Activated naive CD8-positive, alpha-beta T cell treated with anti-CD3 and anti-CD28 coated beads, Interleukin-2, amount 50 U/mL, for 24 hours (primary cell): Measurements from ENCODE around the gene KCNA2.

ENCODE experiments used
- ATAC-seq: fragments of 150-1000 bp; cut with Tn5 transposase; one replicate; pipeline ENCODE4 v1.10.0; 2021
- DNase-seq: peaks from one replicate; pipeline ENCODE4 v3.0.0; 2021
- H3K27ac Mint-ChIP-seq: one replicate; pipeline ENCODE4 v1.8.0; 2021; ENCODE audit warnings: mild to moderate bottlenecking, mixed read lengths
- H3K27me3 Mint-ChIP-seq: one replicate; pipeline ENCODE4 v1.8.0; 2021; ENCODE audit warnings: mixed read lengths
- H3K36me3 Mint-ChIP-seq: one replicate; pipeline ENCODE4 v1.8.0; 2021; ENCODE audit warnings: low read depth, mixed read lengths
- H3K4me1 Mint-ChIP-seq: one replicate; pipeline ENCODE4 v1.8.0; 2021; ENCODE audit warnings: mixed read lengths
- H3K4me3 Mint-ChIP-seq: one replicate; pipeline ENCODE4 v1.8.0; 2021; ENCODE audit warnings: mild to moderate bottlenecking, moderate library complexity, mixed read lengths
- H3K9me3 Mint-ChIP-seq: one replicate; pipeline ENCODE4 v1.8.0; 2021; ENCODE audit warnings: mixed read lengths

Gene KCNA2

GRCh38 chr1:110579460-110579859, 26.7 kb downstream of the KCNA2 start:
- no peak overlapping the region for H3K4me3 Mint-ChIP-seq

GRCh38 chr1:110576441-110576840, 29.7 kb downstream of the KCNA2 start:
- ATAC-seq (no peak), DNase-seq (no peak)
- H3K27me3 Mint-ChIP-seq, result peaks cover 14% of the 10 kb centered on the region
- no peak overlapping the region for H3K27ac Mint-ChIP-seq
- no peaks in the 10 kb centered on the region for H3K9me3 Mint-ChIP-seq
- no peak overlapping the region for H3K4me3 Mint-ChIP-seq
- no peaks in the 10 kb centered on the region for H3K36me3 Mint-ChIP-seq
- H3K4me1 Mint-ChIP-seq, result no peaks in the 10 kb centered on the region

More at GRCh38 chr1:110579460-110579859, 26.7 kb downstream of the KCNA2 start:
- Mint-ChIP-seq H3K9me3 (no peaks in the 10 kb centered on the region), H3K36me3 (no peaks in the 10 kb centered on the region), H3K27me3 (peaks cover 12% of the 10 kb centered on the region), H3K27ac (no peak overlapping the region), H3K4me1 (no peaks in the 10 kb centered on the region)
- ATAC-seq (no peak), DNase-seq (no peak)

- ATAC-seq (no peak), DNase-seq (no peak)
- Mint-ChIP-seq H3K4me1 (no peaks in the 10 kb centered on the region), H3K27ac (no peak overlapping the region), H3K27me3 (peaks cover 18% of the 10 kb centered on the region), H3K36me3 (no peaks in the 10 kb centered on the region), H3K9me3 (no peaks in the 10 kb centered on the region), H3K4me3 (no peak overlapping the region)
These were observed 32.8 kb downstream of the KCNA2 start for GRCh38 chr1:110573314-110573713.

GRCh38 chr1:110572751-110573150, 33.4 kb downstream of the KCNA2 start:
- no peak for DNase-seq
- Mint-ChIP-seq H3K4me3 (no peak overlapping the region), H3K27ac (no peak overlapping the region), H3K9me3 (no peaks in the 10 kb centered on the region), H3K36me3 (no peaks in the 10 kb centered on the region), H3K27me3 (peaks cover 18% of the 10 kb centered on the region), H3K4me1 (no peaks in the 10 kb centered on the region)
- ATAC-seq, result no peak

- ATAC-seq, result no peak
- no peaks in the 10 kb centered on the region for H3K9me3 Mint-ChIP-seq
- H3K27me3 Mint-ChIP-seq, result peaks cover 23% of the 10 kb centered on the region
- H3K4me1 Mint-ChIP-seq, result no peaks in the 10 kb centered on the region
- H3K27ac Mint-ChIP-seq, result no peak overlapping the region
- DNase-seq, result no peak
- no peaks in the 10 kb centered on the region for H3K36me3 Mint-ChIP-seq
- H3K4me3 Mint-ChIP-seq, result no peak overlapping the region
These were observed 35.3 kb downstream of the KCNA2 start for GRCh38 chr1:110570901-110571300.

- DNase-seq, result no peak
- H3K27ac Mint-ChIP-seq, result no peak overlapping the region
- no peak overlapping the region for H3K4me3 Mint-ChIP-seq
- H3K9me3 Mint-ChIP-seq, result no peaks in the 10 kb centered on the region
- peaks cover 24% of the 10 kb centered on the region for H3K27me3 Mint-ChIP-seq
- ATAC-seq, result no peak
- H3K36me3 Mint-ChIP-seq, result no peaks in the 10 kb centered on the region
- H3K4me1 Mint-ChIP-seq, result no peaks in the 10 kb centered on the region
These were observed 35.9 kb downstream of the KCNA2 start for GRCh38 chr1:110570307-110570706.

GRCh38 chr1:110566836-110567235, 39.3 kb downstream of the KCNA2 start:
- Mint-ChIP-seq H3K36me3 (no peaks in the 10 kb centered on the region), H3K4me3 (no peak overlapping the region), H3K4me1 (no peaks in the 10 kb centered on the region), H3K27me3 (peaks cover 26% of the 10 kb centered on the region), H3K27ac (no peak overlapping the region), H3K9me3 (no peaks in the 10 kb centered on the region)
- ATAC-seq (no peak), DNase-seq (no peak)

GRCh38 chr1:110565565-110565964, 40.6 kb downstream of the KCNA2 start:
- no peaks in the 10 kb centered on the region for H3K4me1 Mint-ChIP-seq
- H3K9me3 Mint-ChIP-seq, result no peaks in the 10 kb centered on the region
- no peak overlapping the region for H3K4me3 Mint-ChIP-seq

GRCh38 chr1:110563089-110563488, 43.1 kb downstream of the KCNA2 start:
- H3K27ac Mint-ChIP-seq, result no peak overlapping the region
- DNase-seq (no peak), ATAC-seq (no peak)
- H3K36me3 Mint-ChIP-seq, result no peaks in the 10 kb centered on the region
- H3K9me3 Mint-ChIP-seq, result no peaks in the 10 kb centered on the region
- no peaks in the 10 kb centered on the region for H3K4me1 Mint-ChIP-seq
- no peak overlapping the region for H3K4me3 Mint-ChIP-seq
- H3K27me3 Mint-ChIP-seq, result peaks cover 18% of the 10 kb centered on the region

More at GRCh38 chr1:110565565-110565964, 40.6 kb downstream of the KCNA2 start:
- Mint-ChIP-seq H3K36me3 (no peaks in the 10 kb centered on the region), H3K27ac (no peak overlapping the region), H3K27me3 (peaks cover 18% of the 10 kb centered on the region)
- DNase-seq, result no peak
- no peak for ATAC-seq

GRCh38 chr1:110561596-110561995, 44.6 kb downstream of the KCNA2 start:
- no peak overlapping the region for H3K27ac Mint-ChIP-seq
- DNase-seq (no peak), ATAC-seq (no peak)
- no peaks in the 10 kb centered on the region for H3K36me3 Mint-ChIP-seq
- H3K4me1 Mint-ChIP-seq, result no peaks in the 10 kb centered on the region
- H3K27me3 Mint-ChIP-seq, result peaks cover 30% of the 10 kb centered on the region
- no peaks in the 10 kb centered on the region for H3K9me3 Mint-ChIP-seq
- no peak overlapping the region for H3K4me3 Mint-ChIP-seq

GRCh38 chr1:110559157-110559556, 47.0 kb downstream of the KCNA2 start:
- Mint-ChIP-seq H3K4me3 (no peak overlapping the region), H3K36me3 (no peaks in the 10 kb centered on the region), H3K9me3 (no peaks in the 10 kb centered on the region), H3K27ac (no peak overlapping the region), H3K27me3 (peaks cover 38% of the 10 kb centered on the region), H3K4me1 (peaks cover 2% of the 10 kb centered on the region)
- no peak for DNase-seq
- no peak for ATAC-seq

- DNase-seq (no peak), ATAC-seq (no peak)
- H3K27me3 Mint-ChIP-seq, result peaks cover 46% of the 10 kb centered on the region
- H3K27ac Mint-ChIP-seq, result no peak overlapping the region
- no peak overlapping the region for H3K4me3 Mint-ChIP-seq
- peaks cover 2% of the 10 kb centered on the region for H3K4me1 Mint-ChIP-seq
- no peaks in the 10 kb centered on the region for H3K9me3 Mint-ChIP-seq
- H3K36me3 Mint-ChIP-seq, result no peaks in the 10 kb centered on the region
These were observed 48.7 kb downstream of the KCNA2 start for GRCh38 chr1:110557481-110557880.

- ATAC-seq (no peak), DNase-seq (no peak)
- Mint-ChIP-seq H3K36me3 (no peaks in the 10 kb centered on the region), H3K27me3 (peaks cover 51% of the 10 kb centered on the region), H3K27ac (no peak overlapping the region), H3K4me3 (no peak overlapping the region), H3K4me1 (peaks cover 2% of the 10 kb centered on the region), H3K9me3 (no peaks in the 10 kb centered on the region)
These were observed 49.7 kb downstream of the KCNA2 start for GRCh38 chr1:110556471-110556807.

GRCh38 chr1:110555807-110556470, 50.2 kb downstream of the KCNA2 start:
- Mint-ChIP-seq H3K36me3 (no peaks in the 10 kb centered on the region), H3K9me3 (no peaks in the 10 kb centered on the region), H3K27me3 (peaks cover 51% of the 10 kb centered on the region), H3K4me3 (no peak overlapping the region), H3K27ac (no peak overlapping the region), H3K4me1 (peaks cover 2% of the 10 kb centered on the region)
- ATAC-seq (no peak), DNase-seq (no peak)

GRCh38 chr1:110554871-110555801, 51.0 kb downstream of the KCNA2 start:
- Mint-ChIP-seq H3K4me1 (peaks cover 2% of the 10 kb centered on the region), H3K27me3 (peaks cover 51% of the 10 kb centered on the region), H3K9me3 (no peaks in the 10 kb centered on the region), H3K27ac (no peak overlapping the region), H3K4me3 (no peak overlapping the region), H3K36me3 (no peaks in the 10 kb centered on the region)
- ATAC-seq (peak; percentile 72), DNase-seq (peak; percentile 66)
